Neutrophil (primary cell): ENCODE results near the gene PCNT.

Source experiments
- H3K27ac ChIP-seq: fragments of 200-600 bp; sonication (generic); 2 replicates; pipeline ENCODE4 v1.5.1; 2016; ENCODE audit warnings: mild to moderate bottlenecking, moderate library complexity
- H3K27me3 ChIP-seq: fragments of 200-600 bp; sonication (generic); 2 replicates; pipeline ENCODE4 v1.6.0; 2016; ENCODE audit warnings: mild to moderate bottlenecking
- H3K36me3 ChIP-seq: fragments of 200-600 bp; sonication (generic); 2 replicates; pipeline ENCODE4 v1.5.1; 2017
- H3K4me1 ChIP-seq, 2 experiments: fragments of 200-600 bp in 1 of 2; sonication (generic) in 1 of 2; 1 replicate in 1 of 2; 2 replicates in 1 of 2; pipeline versions ENCODE4 v1.5.1 to v1.6.1; 2013 to 2016; ENCODE audit warnings: low read depth in 1 of 2, low read length in 1 of 2, mild to moderate bottlenecking in 1 of 2, moderate library complexity in 1 of 2; ENCODE audit not compliant: control insufficient read depth in 1 of 2, insufficient read depth in 1 of 2
- H3K4me3 ChIP-seq, 2 experiments: fragments of 200-600 bp in 1 of 2; sonication (generic) in 1 of 2; 1 replicate in 1 of 2; 2 replicates in 1 of 2; pipeline ENCODE4 v1.5.1; 2013 to 2016; ENCODE audit warnings: low read depth in 1 of 2, low read length in 1 of 2, mild to moderate bottlenecking in 1 of 2, moderate library complexity in 1 of 2
- H3K9me3 ChIP-seq: fragments of 200-600 bp; sonication (generic); 2 replicates; pipeline ENCODE4 v1.5.1; 2016
- TF ChIP-seq, protein P1 (sequence below): fragments of 200-600 bp; sonication (generic); IDR thresholded peaks from 2 replicates; pipeline ENCODE4 v1.5.1; 2016; ENCODE audit warnings: antibody characterized with exemption

PCNT gene

DNA sequence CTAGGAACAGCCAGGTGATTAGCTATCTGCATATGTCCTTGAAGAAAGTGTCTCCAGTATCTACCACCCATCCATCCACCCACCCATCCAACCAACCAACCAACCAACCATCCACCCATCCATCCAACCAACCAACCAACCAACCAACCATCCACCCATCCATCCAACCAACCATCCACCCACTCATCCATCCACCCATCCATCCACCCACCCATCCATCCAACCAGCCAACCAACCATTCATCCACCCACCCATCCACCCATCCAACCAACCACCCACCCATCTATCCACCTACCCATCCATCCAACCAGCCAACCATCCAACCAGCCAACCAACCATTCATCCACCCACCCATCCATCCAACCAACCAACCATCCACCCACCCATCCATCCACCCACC, 12.4 kb upstream of the PCNT start:
- no peak overlapping the region for H3K4me3 ChIP-seq
- no peaks in the 10 kb centered on the region for H3K27me3 ChIP-seq
- H3K9me3 ChIP-seq: no peaks in the 10 kb centered on the region
- no peaks in the 10 kb centered on the region for H3K4me1 ChIP-seq
- H3K27ac ChIP-seq: no peak overlapping the region
- TF ChIP-seq, protein P1, sequence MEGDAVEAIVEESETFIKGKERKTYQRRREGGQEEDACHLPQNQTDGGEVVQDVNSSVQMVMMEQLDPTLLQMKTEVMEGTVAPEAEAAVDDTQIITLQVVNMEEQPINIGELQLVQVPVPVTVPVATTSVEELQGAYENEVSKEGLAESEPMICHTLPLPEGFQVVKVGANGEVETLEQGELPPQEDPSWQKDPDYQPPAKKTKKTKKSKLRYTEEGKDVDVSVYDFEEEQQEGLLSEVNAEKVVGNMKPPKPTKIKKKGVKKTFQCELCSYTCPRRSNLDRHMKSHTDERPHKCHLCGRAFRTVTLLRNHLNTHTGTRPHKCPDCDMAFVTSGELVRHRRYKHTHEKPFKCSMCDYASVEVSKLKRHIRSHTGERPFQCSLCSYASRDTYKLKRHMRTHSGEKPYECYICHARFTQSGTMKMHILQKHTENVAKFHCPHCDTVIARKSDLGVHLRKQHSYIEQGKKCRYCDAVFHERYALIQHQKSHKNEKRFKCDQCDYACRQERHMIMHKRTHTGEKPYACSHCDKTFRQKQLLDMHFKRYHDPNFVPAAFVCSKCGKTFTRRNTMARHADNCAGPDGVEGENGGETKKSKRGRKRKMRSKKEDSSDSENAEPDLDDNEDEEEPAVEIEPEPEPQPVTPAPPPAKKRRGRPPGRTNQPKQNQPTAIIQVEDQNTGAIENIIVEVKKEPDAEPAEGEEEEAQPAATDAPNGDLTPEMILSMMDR: no peak
- peaks cover 62% of the 10 kb centered on the region for H3K36me3 ChIP-seq

DNA sequence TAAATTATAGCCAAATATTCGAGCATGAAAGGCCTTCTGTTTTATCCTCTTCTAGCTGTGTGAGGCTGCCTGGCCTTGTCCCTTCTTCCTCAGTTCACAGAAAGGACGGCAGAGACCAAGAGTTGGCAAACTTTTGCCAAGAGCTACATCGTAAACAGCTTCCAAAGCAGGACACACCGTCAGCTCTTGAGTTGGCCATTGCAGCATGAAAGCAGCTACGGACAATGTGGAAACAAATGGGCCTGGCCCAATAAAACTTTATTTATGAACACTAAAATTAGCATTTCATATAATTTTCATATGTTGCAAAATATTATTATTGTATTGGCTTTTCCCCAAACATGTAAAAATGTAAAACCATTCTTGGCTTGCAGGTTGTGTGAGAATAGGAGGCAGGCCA, 11.0 kb upstream of the PCNT start:
- TF ChIP-seq, protein P1: no peak
- peaks cover 62% of the 10 kb centered on the region for H3K36me3 ChIP-seq
- no peak overlapping the region for H3K4me3 ChIP-seq
- H3K9me3 ChIP-seq: no peaks in the 10 kb centered on the region
- H3K4me1 ChIP-seq: no peaks in the 10 kb centered on the region
- no peaks in the 10 kb centered on the region for H3K27me3 ChIP-seq
- H3K27ac ChIP-seq: no peak overlapping the region

DNA sequence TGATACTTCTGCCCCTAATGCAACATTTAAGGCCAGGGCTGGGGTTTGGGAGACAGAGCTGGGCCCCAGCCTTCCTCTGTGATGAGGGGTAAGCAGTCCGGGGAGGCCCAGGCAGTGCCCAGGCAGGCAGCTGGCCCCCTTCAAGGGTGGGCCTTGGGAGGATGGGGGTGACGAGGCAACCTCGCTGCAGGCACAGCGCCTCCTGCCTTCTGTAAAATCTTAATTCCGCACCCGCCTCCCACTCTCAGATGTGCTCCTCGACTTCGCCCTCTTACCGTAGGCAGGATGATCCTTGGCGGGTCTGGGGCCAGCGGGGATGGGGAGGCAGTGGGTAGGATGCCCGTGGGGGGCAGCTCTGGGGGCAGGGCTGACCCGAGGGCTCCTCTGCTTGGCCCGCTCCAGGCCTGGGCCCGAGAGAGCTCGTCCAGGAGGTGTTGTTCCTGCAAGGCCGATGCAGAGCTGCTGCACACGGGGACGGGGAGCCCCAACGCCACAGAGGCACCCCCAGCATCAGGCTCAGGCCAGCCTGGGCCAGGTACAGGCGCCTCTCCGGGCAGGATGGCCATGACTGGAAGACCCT, 9.4 kb upstream of the PCNT start:
- H3K4me1 ChIP-seq: peaks cover 0 to 2% of the 10 kb centered on the region in 2 experiments
- no peak overlapping the region for H3K4me3 ChIP-seq
- TF ChIP-seq, protein P1: no peak
- H3K27ac ChIP-seq: no peak overlapping the region
- H3K27me3 ChIP-seq: no peaks in the 10 kb centered on the region
- peaks cover 52% of the 10 kb centered on the region for H3K36me3 ChIP-seq
- no peaks in the 10 kb centered on the region for H3K9me3 ChIP-seq

DNA sequence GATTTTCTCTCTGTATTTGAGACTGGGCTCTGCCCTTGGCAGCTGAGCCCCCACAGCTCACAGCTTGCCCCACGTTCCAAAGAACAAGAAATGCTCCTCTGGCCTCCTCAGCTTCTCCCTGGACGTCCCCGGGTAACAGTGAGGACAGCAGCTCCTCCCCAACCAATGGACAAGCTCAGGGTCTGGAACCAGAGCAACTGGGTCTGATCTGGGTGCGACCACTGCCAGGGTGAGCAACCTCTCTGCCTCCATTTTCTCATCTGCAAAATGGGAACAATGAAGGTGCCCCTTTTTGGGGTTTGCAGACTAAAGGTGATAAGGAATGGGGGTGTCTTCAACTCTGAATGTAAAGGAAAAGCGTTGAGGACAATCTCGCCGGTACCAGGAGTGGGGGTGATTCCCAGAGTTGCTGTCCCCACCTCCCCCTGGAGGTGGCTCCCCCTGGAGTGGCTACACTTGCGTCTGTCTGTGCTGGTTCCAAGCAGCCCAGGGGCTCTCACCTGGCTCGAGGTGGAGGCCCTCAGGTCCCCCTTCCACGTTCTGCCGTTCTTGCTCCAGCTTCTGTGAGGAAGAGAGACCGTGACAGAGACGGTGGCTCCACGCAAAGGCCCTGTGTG, 7.1 kb upstream of the PCNT start:
- TF ChIP-seq, protein P1: no peak
- Histone ChIP-seq H3K4me1 (peaks cover 19 to 20% of the 10 kb centered on the region in 2 experiments), H3K36me3 (peaks cover 40% of the 10 kb centered on the region), H3K27ac (no peak overlapping the region), H3K4me3 (no peak overlapping the region), H3K9me3 (no peaks in the 10 kb centered on the region), H3K27me3 (no peaks in the 10 kb centered on the region)

DNA sequence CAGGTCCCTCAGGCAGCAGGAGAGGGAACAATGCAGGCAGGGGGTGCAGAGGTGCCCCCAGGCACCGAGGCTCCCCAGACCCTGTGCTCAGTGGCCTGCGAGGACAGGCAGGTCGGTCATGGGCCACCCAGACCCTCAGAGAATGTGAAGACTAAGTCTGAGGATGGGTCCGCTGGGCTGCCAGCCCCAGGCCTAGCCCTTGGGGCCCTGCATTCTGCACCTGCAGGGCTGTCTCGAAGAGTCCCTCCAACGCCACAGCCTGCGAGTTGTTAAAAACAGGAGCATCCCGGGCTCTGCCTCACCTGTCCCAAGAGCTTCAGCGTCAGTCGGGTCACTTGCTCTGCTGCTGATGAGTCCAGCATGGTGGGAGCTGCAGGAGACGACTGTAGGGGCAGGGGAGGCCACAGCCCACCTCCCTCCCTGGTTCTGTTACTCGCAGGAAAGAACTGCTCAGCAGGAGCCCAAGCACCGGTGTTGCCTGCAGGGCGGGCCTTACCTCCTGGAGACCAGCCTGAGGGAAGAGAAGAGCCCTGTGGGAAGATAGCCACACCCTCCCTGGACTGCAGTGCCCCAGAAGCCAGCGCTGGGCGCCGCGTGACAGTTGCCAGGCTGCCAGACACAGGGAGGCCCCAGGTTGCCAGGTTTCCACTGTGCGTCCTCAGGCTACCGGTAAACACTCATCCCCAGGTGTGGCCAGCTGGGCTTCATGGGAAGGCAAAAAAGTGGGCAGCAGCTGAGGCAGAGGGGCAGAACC, 6.1 kb upstream of the PCNT start:
- TF ChIP-seq, protein P1: no peak
- Histone ChIP-seq H3K27me3 (no peaks in the 10 kb centered on the region), H3K4me1 (peaks cover 30% of the 10 kb centered on the region in 2 experiments), H3K27ac (no peak overlapping the region), H3K4me3 (no peak overlapping the region), H3K36me3 (peaks cover 35% of the 10 kb centered on the region), H3K9me3 (no peaks in the 10 kb centered on the region)
